ENCODE results near the gene PIK3R3.
A peak's percentile ranks its signal among the peaks of the same experiment; 100 is the strongest.
"Not testable (repeated sequence)": the region's sequence is repeated elsewhere in the genome, so short reads cannot be mapped to it uniquely, and the experiment has no call there.

Gene PIK3R3

GRCh38 chr1:46065405-46065804 is 67.0 kb downstream of the PIK3R3 start:
- no peak for DNase-seq (ENCODE audit: low spot score)

- no peak for DNase-seq (ENCODE audit: low spot score)
Observed at GRCh38 chr1:46064708-46065107, 67.7 kb downstream of the PIK3R3 start.

GRCh38 chr1:46062651-46063319 is 69.6 kb downstream of the PIK3R3 start:
- no peak for DNase-seq (ENCODE audit: low spot score)

DNA sequence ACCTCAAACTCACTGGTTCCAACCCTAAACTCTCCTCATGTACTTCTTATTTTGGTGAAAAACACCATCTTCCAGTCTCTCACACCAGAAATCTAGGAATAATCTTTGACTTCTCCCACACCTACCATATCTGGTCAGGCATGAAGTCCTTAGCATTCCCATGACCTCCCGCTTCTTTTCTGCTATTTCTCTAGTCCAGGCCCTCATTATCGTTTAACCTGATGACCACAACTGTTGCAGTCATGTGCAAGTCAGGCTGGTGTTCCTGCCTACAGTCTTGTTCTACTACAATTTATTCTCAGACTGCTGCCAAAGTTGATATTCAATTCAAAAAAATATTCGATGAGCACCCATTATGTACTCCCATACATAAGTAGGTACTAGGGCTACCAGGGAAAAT is 71.3 kb downstream of the PIK3R3 start:
- DNase-seq (ENCODE audit: low spot score), result no peak

DNA sequence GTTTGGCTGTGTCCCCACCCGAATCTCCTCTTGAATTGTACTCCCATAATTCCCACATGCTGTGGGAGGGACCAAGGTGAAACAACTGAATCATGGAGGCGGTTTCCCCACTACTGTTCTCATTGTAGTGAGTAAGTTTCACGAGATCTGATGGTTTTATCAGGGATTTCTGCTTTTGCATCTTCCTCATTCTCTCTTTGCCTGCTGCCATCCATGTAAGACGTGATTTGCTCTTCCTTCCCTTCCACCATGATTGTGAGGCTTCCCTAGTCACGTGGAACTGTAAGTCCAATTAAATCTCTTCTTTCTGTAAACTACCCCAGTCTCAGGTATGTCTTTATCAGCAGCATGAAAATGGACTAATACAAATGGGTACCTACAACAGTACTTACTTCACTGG is 73.5 kb downstream of the PIK3R3 start:
- no peak for DNase-seq (ENCODE audit: low spot score)

DNA sequence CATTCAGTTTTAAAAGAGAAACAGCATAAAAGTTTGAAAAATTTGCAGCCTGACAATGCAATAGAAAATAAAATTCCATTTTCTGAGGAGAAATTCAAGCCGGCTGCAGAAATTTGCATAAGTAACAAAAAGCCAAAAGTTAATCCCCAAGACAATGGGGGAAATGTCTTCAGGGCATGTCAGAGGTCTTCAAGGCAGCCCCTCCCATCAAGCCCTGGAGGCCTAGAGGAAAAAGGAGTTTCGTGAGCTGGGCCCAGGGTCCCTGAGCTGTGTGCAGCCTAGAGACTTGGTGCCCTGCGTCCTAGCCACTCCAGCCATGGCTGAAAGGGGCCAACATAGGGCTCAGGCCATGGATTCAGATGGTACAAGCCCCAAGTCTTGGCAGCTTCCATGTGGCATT is 74.6 kb downstream of the PIK3R3 start:
- no peak for DNase-seq (ENCODE audit: low spot score)

DNA sequence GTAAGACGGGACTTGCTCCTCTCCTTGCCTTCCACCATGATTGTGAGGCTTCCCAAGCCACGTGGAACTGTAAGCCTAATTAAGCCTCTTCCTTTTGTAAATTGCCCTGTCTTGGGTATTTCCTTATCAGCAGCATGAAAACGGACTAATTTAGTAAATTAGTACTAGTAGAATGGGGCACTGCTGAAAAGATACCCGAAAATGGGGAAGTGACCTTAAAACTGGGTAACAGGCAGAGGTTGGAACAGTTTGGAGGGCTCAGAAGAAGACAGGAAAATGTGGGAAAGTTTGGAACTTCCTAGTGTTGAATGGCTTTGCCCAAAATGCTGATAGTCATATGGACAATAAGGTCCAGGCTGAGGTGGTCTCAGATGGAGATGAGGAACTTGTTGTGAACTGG is 75.2 kb downstream of the PIK3R3 start:
- DNase-seq (ENCODE audit: low spot score), result not testable (repeated sequence)

DNA sequence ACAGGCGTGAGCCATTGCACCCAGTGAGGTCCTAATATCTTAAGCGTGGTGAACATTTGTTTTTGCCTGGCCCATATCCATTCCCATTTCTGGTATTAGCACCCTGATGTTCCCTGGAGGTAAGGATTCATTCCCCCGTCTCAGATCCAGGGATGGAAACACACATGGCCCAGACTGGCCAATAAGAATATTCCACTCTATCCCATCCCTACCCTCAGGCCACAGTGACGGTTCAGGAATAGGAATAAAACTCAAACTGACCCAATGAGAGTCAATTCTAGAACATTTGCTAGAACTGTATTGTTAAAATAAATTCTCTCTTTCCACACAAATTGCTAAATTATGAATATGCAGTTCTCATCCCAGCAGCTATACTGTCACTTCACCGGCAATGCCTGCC is 76.1 kb downstream of the PIK3R3 start:
- no peak for DNase-seq (ENCODE audit: low spot score)

GRCh38 chr1:46053734-46054133 is 78.7 kb downstream of the PIK3R3 start:
- DNase-seq (ENCODE audit: low spot score), result no peak

GRCh38 chr1:46044116-46044515 is 88.3 kb downstream of the PIK3R3 start:
- no peak for DNase-seq (ENCODE audit: low spot score)

- DNase-seq (ENCODE audit: low spot score), result peak; percentile 83
Observed at GRCh38 chr1:46043458-46044017, 88.9 kb downstream of the PIK3R3 start.

- DNase-seq (ENCODE audit: low spot score), result no peak
Observed at GRCh38 chr1:46041974-46042373, 90.5 kb downstream of the PIK3R3 start.

- DNase-seq (ENCODE audit: low spot score), result no peak
Observed at GRCh38 chr1:46041551-46041950, 90.9 kb downstream of the PIK3R3 start.

GRCh38 chr1:46039571-46040052 is 92.8 kb downstream of the PIK3R3 start:
- DNase-seq (ENCODE audit: low spot score), result no peak

DNA sequence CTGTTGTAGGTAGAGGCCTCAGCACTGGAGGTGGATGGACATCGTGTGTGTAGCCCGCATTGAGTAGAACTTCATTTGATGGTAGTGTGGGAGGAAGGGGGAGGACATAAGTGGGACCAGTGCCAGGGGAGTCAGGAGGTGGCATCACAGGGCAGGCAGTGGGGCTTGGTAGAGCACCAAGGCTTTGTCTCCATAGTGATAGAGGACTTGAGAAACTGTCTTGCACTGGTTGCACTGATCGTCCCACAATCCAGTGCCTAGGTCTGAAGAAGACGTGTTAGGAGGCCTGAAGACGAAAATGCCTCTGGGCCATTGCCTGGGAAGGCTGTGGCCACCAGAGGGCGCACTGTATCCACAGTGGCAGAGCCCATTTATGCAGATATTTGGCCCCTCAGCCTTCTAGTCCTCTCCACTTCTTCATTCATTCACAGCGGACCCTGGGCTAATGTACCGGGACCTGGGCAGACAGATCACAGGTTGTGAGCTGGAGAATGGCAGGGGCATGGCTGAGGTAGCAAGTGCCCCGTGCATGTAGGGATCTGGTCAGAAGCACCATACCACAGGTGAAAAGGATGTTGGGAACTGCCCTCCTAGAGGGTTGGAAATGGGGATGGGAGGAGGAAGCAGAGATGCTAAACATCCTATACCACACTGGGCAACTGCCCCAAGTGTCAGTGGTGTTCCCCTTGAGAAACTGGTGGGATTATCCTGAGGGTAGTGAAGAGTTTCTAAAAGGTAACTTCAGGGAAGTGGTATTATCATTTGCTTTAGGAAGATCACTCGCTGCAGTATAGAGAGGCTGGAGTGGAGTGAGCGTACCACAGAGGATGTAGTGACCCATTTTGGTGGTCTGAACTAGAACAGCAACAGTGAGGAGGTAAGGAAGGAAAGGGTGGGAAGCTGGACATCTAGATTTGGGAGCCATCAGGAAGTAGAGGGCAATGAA is 95.3 kb downstream of the PIK3R3 start:
- peak; percentile 81 for DNase-seq (ENCODE audit: low spot score)

GRCh38 chr1:46034601-46035516 is 97.6 kb downstream of the PIK3R3 start:
- DNase-seq (ENCODE audit: low spot score), result no peak

GRCh38 chr1:46030876-46031660 is 101.4 kb downstream of the PIK3R3 start:
- DNase-seq (ENCODE audit: low spot score), result no peak

- DNase-seq (ENCODE audit: low spot score), result no peak
Observed at GRCh38 chr1:46030074-46030870, 102.2 kb downstream of the PIK3R3 start.

DNA sequence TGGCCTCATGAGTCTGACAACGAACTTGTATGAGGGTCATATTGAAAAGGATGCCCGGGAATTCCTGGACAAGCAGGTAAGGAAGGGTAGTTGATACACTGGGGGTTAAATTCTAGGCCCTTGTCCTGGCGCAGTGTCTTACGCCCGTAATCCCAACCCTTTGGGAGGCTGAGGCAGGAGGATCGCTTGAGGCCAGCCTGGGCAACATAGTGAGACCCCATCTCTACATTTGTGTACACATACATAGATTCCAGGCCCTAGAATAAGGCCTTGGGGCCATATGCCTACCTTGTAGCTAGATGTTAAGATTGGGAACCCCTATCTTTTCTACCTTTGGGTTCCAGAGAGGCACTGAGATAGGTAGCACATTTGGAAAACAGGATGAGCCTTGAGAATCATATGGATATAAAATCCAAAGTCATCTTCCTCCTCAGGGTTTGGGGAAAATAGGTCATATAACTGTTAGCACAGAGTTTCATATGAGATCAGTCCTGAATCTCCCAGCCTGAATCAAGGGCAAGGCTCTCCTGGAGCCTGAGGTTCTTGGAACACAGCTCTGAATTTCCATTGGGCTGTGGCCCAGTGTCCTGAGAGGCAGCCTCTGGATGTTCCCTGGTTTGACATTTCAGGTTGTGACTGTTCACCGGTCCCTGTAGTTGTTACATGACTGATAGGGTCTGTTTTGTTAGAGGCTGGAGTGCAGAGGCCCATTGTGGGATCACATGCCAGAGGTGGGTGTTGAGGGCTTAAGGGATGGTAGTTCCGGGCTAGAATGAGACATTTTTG is 104.4 kb downstream of the PIK3R3 start:
- DNase-seq (ENCODE audit: low spot score), result no peak

All from germinal center (tissue), 1 donor.